Vagina (tissue), 2 donors: ENCODE data around the gene AFF3.

ENCODE experiments used
- POLR2A ChIP-seq, 2 donors: fragments of 450-650 bp; IDR thresholded peaks; one replicate each; pipeline ENCODE4 v1.6.1; 2017; ENCODE audit warnings: antibody characterized with exemption in 2 of 2, mild to moderate bottlenecking in 2 of 2, moderate library complexity in 2 of 2
- TF ChIP-seq, protein P1 (sequence below), 3 experiments: fragments of 450-650 bp in 2 of 3; fragments of 200-600 bp in 1 of 3; sonication (generic) in 1 of 3; IDR thresholded peaks; one replicate each; pipeline ENCODE4 v1.5.1; 2017 to 2019; ENCODE audit warnings: antibody characterized with exemption in 3 of 3, mild to moderate bottlenecking in 2 of 3, moderate library complexity in 2 of 3

DNA sequence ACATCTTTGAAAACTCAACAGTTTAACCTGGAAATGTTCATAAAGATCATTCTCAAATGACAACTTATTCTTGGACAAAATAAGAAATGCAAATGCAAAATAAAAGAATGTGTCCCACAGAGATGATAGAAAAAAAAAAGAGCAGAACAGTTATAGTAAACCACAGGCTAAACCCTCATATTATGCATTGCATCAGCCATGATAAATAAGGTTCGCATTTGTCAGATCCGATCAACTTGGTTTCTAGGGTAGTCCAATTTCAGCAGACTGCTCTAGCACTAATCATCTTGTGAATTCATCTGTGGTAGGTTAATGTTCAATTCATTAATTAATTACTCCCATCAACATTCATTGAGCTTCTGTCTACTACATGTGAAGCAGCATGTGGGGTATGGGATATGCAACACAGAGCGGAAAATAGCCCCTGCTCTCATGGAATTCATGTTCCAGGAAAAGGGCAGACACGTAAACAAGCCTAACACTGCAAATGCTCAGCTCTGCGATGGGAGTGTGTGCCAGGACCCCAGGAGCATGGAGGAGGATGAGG is 336.4 kb downstream of the AFF3 start:
- TF ChIP-seq POLR2A (IDR thresholded peaks at IDR 0.05), result no peak
- TF ChIP-seq, protein P1, sequence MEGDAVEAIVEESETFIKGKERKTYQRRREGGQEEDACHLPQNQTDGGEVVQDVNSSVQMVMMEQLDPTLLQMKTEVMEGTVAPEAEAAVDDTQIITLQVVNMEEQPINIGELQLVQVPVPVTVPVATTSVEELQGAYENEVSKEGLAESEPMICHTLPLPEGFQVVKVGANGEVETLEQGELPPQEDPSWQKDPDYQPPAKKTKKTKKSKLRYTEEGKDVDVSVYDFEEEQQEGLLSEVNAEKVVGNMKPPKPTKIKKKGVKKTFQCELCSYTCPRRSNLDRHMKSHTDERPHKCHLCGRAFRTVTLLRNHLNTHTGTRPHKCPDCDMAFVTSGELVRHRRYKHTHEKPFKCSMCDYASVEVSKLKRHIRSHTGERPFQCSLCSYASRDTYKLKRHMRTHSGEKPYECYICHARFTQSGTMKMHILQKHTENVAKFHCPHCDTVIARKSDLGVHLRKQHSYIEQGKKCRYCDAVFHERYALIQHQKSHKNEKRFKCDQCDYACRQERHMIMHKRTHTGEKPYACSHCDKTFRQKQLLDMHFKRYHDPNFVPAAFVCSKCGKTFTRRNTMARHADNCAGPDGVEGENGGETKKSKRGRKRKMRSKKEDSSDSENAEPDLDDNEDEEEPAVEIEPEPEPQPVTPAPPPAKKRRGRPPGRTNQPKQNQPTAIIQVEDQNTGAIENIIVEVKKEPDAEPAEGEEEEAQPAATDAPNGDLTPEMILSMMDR (IDR thresholded peaks at IDR 0.05), result no peak
